Mucosa of rectum (tissue), 2 donors: ENCODE measurements around the gene PDZD2.

ENCODE experiments used
- H3K27ac ChIP-seq, 2 donors: one replicate each; pipeline ENCODE4 v1.7.0; 2013; ENCODE audit warnings: inconsistent platforms in 2 of 2, low read depth in 2 of 2, low read length in 2 of 2
- H3K27me3 ChIP-seq, 2 donors: one replicate each; pipeline ENCODE4 v1.7.0; 2013; ENCODE audit warnings: low read length in 2 of 2; ENCODE audit not compliant: control insufficient read depth in 2 of 2, insufficient read depth in 2 of 2
- H3K36me3 ChIP-seq, 2 donors: one replicate each; pipeline ENCODE4 v1.7.0; 2013; ENCODE audit warnings: low read length in 2 of 2; ENCODE audit not compliant: control insufficient read depth in 2 of 2, insufficient read depth in 2 of 2
- H3K4me1 ChIP-seq, 2 donors: one replicate each; pipeline ENCODE4 v1.7.0; 2013; ENCODE audit warnings: low read length in 2 of 2, mild to moderate bottlenecking in 1 of 2; ENCODE audit not compliant: control insufficient read depth in 2 of 2, insufficient read depth in 2 of 2
- H3K4me3 ChIP-seq, 2 donors: one replicate each; pipeline ENCODE4 v1.7.0; 2013; ENCODE audit warnings: low read length in 2 of 2
- H3K9ac ChIP-seq, 2 donors: one replicate each; pipeline ENCODE4 v1.7.0; 2013; ENCODE audit warnings: low read length in 2 of 2, low read depth in 1 of 2, mild to moderate bottlenecking in 1 of 2
- H3K9me3 ChIP-seq, 2 donors: one replicate each; pipeline ENCODE4 v1.7.0; 2013; ENCODE audit warnings: low read length in 2 of 2; ENCODE audit not compliant: control insufficient read depth in 2 of 2
- donor health status: healthy.
- donor health status: Normal muscosa, but diverticular disease.

Gene PDZD2

DNA sequence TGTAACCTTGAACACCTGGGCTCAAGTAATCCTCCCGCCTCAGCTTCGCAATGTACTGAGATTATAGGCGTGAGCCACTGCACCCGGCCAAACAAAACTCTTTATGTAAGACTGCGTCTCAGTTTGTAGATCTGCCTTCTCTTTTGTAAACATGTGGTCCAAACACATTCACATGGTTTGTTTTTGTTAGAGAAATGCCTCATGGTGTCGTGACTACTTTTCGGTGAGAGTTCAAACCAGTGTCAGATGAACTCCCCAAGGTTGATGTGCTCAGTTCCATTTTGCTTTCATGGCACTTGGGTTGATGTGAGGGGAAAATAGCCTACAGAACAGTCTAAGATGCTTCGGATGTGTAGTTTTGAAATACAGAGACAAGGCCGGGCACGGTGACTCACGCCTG lies 303.6 kb downstream of the PDZD2 start:
- H3K4me1 ChIP-seq = no peaks in the 10 kb centered on the region
- H3K36me3 ChIP-seq = no peaks in the 10 kb centered on the region
- H3K27me3 ChIP-seq = no peaks in the 10 kb centered on the region
- no peak overlapping the region for H3K27ac ChIP-seq
- H3K4me3 ChIP-seq = no peak overlapping the region
- H3K9me3 ChIP-seq = no peaks in the 10 kb centered on the region
- H3K9ac ChIP-seq = no peak overlapping the region

DNA sequence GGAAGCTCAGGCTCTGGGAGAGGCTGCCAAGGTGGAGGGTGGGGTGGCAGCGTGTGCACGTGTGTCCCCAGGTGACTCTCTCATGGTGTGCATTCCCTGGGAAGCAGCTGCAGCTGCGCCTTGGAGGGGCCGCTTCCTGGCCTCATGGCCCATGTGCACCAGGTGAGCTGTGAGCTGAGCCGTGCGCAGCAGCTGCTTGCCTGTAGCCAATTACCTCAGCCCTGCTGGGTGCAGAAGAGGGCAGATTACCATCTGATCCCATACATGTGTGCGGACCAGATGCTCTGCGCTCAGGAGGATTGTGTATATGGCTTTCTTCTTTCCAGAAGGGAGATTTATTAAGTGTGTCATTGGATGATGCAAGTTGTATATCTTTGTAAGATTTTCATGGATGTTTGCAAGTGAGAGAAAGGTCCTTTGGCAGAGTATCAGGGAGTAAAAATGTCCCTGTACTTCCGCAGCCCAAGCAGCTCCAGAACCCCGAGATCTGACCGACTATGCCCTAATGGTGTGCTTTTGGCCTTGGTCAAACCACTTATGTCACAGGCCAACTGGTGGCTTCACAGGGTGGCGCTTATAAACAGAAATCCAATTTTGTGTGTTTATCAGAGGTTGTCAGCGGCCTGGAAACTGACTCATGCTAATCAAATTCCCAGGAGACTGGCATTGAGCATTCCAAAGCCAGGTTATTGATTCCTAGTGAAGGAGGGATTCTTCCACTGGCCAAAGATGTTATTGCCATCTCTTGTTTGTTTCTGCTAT lies 305.9 kb downstream of the PDZD2 start:
- Histone ChIP-seq H3K36me3 (no peaks in the 10 kb centered on the region), H3K27me3 (no peaks in the 10 kb centered on the region), H3K4me1 (no peaks in the 10 kb centered on the region), H3K9ac (no peak overlapping the region), H3K9me3 (no peaks in the 10 kb centered on the region), H3K27ac (no peak overlapping the region), H3K4me3 (no peak overlapping the region)

DNA sequence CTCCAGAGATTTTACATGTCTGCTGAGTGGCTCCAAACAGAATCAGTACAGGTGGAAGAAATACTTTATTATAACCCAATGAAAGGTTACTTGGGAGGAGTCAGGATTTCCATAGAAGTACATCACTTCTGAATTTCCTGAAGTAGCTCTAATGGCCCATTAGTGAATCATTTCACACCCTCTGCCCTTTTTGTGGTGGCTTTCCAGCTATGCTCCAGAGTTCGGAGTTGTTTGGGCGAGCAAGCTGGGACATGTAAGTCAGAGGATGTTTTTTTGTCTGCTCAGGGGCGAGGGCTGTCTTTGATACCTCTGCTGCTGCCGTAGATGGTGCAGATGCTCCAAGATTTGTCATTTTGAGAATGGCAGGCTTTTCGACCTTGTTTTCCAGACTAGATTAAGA lies 309.1 kb downstream of the PDZD2 start:
- Histone ChIP-seq H3K9ac (no peak overlapping the region), H3K36me3 (no peaks in the 10 kb centered on the region), H3K27ac (no peak overlapping the region), H3K27me3 (no peaks in the 10 kb centered on the region), H3K4me3 (no peak overlapping the region), H3K4me1 (no peaks in the 10 kb centered on the region), H3K9me3 (no peaks in the 10 kb centered on the region)

DNA sequence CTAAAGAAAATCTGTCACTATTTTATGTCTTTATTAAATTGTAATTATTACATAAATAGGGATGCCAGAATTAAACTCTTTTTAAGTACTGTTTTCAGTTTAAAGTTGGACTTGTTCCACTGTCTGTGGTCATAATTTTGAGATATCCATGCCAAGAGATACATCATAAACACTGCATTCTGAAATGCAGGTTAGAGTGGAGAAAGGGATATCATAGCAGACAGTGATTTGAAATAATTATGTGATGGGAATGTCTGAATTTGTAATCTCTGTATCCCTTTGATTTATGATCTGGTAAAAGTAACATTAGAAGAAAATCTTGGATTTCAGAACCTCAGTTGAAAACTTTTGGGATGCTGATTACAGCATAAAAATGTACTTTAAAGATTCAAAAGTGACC lies 313.1 kb downstream of the PDZD2 start:
- H3K4me3 ChIP-seq = no peak overlapping the region
- no peak overlapping the region for H3K27ac ChIP-seq
- H3K27me3 ChIP-seq = no peaks in the 10 kb centered on the region
- H3K36me3 ChIP-seq = no peaks in the 10 kb centered on the region
- no peaks in the 10 kb centered on the region for H3K4me1 ChIP-seq
- H3K9me3 ChIP-seq = no peaks in the 10 kb centered on the region
- H3K9ac ChIP-seq = no peak overlapping the region

DNA sequence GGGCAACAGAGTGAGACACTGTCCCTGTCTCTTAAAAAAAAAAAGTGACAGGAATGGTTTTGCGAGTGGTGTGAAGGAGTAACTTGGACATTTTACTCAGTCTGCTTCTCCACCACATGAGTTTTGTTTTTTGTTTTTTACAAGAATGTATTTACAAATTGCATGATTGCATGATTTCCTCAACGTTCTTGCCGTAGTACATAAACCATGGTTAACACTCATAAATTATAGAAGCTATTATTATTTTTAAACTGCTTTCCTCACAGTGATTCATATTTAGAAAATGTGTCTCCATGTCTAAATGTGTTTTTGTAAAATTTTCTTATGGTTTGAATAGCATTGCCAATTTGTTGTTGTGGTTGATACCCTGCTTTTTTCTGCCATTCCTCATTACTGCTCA lies 315.2 kb downstream of the PDZD2 start:
- H3K4me3 ChIP-seq = no peak overlapping the region
- no peak overlapping the region for H3K27ac ChIP-seq
- H3K27me3 ChIP-seq = no peaks in the 10 kb centered on the region
- no peaks in the 10 kb centered on the region for H3K4me1 ChIP-seq
- no peaks in the 10 kb centered on the region for H3K36me3 ChIP-seq
- no peak overlapping the region for H3K9ac ChIP-seq
- no peaks in the 10 kb centered on the region for H3K9me3 ChIP-seq

DNA sequence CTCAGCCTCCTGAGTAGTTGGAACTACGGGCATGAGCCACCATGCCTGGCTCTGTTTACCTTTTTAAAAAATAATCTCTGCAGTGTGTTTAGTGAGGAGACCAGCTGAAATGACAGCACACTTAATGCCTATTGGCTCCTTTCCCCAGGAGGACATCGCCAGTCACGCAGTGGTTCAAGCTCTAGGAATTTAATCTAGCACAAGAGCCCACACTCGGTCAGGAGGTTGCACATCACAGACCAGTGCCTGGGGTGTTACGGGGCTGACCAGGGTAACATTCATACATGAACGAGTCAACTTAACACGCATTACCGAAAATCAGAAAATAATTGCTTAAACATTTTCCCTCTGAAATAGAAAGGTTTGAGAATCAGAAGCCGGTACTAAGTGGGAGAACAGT lies 318.2 kb downstream of the PDZD2 start:
- Histone ChIP-seq H3K27me3 (no peaks in the 10 kb centered on the region), H3K27ac (no peak overlapping the region), H3K9me3 (no peaks in the 10 kb centered on the region), H3K4me3 (no peak overlapping the region), H3K9ac (no peak overlapping the region), H3K4me1 (no peaks in the 10 kb centered on the region), H3K36me3 (no peaks in the 10 kb centered on the region)

DNA sequence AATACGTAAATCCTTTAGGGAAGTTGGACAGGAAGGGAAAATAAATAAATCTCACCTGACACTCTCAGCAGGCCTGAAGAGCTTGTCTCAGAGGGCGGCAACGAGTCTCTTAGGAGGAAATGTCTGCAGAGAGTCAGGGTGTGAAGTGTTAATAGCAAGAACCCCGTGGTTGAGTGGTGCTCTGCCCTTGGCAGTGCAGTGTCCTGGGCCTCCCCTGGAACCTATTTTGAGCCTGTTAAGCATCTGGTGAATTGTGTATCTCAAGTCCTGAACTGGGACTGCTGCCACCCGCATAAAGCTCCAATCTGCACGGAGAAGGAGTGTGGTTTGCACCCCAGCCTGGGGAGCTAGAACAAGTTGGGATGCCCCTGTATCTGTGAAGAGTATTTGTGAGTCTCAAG lies 323.4 kb downstream of the PDZD2 start:
- Histone ChIP-seq H3K27me3 (no peaks in the 10 kb centered on the region), H3K9me3 (no peaks in the 10 kb centered on the region), H3K4me1 (no peaks in the 10 kb centered on the region), H3K27ac (no peak overlapping the region), H3K4me3 (no peak overlapping the region), H3K9ac (no peak overlapping the region), H3K36me3 (no peaks in the 10 kb centered on the region)

DNA sequence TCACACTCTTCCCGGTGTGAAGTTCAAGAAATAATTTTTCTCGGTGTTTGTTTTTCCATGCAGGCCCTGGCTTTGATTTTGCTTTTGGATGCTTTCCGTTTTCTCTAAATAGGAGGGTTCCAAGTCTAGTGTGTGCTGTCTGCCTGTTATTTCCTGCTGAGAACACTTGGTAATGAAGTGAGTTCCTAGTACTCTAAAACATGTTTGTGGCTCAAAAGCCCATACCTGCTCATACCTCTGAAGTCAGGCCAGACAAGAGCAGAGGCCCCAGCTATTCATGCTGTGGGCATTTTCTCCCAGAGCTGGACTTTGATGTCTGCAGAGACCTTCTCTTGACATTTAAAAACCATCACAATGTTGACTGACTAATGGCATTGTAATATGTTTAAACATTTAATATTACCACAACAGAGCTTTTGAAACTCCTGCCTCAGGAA lies 324.0 kb downstream of the PDZD2 start:
- Histone ChIP-seq H3K27ac (no peak overlapping the region), H3K4me3 (no peak overlapping the region), H3K36me3 (no peaks in the 10 kb centered on the region), H3K9me3 (no peaks in the 10 kb centered on the region), H3K27me3 (no peaks in the 10 kb centered on the region), H3K9ac (no peak overlapping the region), H3K4me1 (no peaks in the 10 kb centered on the region)

DNA sequence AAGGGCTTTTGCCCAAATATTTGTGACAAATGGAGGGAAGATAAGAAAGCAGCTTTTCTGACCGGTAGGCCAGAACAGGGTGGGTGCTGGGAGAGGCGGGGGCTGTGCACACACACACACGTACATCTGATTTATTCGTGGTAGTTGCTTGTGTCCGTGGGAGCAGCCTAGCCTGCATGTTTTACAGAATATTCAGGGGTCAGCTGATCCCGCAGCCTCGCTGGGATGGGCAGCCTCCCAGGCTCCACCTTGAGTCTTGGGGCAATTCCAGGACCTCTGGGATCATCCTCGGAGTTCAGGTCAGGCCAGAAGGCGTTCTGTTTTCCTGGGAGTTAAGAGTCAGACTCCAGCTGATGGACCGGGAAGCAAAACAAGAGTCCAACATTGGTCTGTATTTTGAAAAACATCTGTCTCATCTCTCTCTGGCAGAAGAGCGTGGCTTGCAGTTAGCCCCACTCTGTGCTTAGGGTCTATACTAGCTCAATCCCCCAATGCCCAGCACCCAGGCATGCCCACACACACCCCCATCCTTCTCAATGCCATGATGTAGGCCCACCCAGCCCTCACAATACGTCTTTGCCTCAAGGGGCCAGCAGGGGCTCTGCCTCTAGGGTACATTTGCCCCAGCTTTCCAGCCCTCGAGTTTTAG lies 324.6 kb downstream of the PDZD2 start:
- Histone ChIP-seq H3K4me1 (no peaks in the 10 kb centered on the region), H3K27ac (no peak overlapping the region), H3K27me3 (no peaks in the 10 kb centered on the region), H3K4me3 (no peak overlapping the region), H3K9me3 (no peaks in the 10 kb centered on the region), H3K36me3 (no peaks in the 10 kb centered on the region), H3K9ac (no peak overlapping the region)

DNA sequence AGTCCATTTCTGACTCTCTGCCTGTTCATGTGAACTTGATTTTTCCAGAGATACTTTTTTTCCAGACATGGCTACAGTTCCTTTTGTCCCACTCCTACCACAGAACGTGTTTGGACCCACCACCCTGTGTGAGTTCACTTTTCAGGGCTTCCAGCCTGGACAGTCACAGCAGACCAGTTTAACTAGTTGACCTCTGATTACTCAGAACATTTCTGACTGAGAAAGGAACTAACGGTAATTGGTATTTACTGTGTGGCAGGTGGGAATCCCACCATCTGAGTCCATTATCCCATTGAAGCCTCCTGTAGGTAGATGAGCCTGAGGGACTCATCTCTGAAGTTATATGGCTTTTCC lies 325.1 kb downstream of the PDZD2 start:
- H3K4me3 ChIP-seq = no peak overlapping the region

More for the DNA sequence above, 325.1 kb downstream of the PDZD2 start:
- H3K9me3 ChIP-seq = no peaks in the 10 kb centered on the region
- H3K27ac ChIP-seq = no peak overlapping the region
- H3K4me1 ChIP-seq = no peaks in the 10 kb centered on the region
- H3K36me3 ChIP-seq = no peaks in the 10 kb centered on the region
- H3K27me3 ChIP-seq = no peaks in the 10 kb centered on the region
- no peak overlapping the region for H3K9ac ChIP-seq
